Keratinocyte (primary cell): Measurements from ENCODE around the gene MOK. TPM values are rescaled to one million over a fixed set of nuclear protein-coding genes. Genes with fewer than 3 reads are reported as not detected.

Source experiments
- DNase-seq: peaks from one replicate; pipeline ENCODE4 v3.0.0-alpha.2; 2011; ENCODE audit warnings: low read depth, missing footprints, low spot score
- FAIRE-seq: peaks from 2 replicates; lab custom pipeline; 2011; peaks lifted over from hg19 to GRCh38; lab: Jason Lieb, UNC
- H2AFZ ChIP-seq: 2 replicates; pipeline ENCODE4 v1.6.0; 2012; ENCODE audit warnings: low read length, control low read depth, inconsistent platforms; ENCODE audit not compliant: control insufficient read depth
- H3K27ac ChIP-seq: 2 replicates; pipeline ENCODE4 v1.5.1; 2011; ENCODE audit warnings: low read length; ENCODE audit not compliant: control insufficient read depth, insufficient read depth
- H3K27me3 ChIP-seq: 3 replicates; pipeline ENCODE4 v1.6.0; 2011; ENCODE audit warnings: low read length; ENCODE audit not compliant: control insufficient read depth, insufficient read depth; ENCODE audit errors: extremely low read depth
- H3K36me3 ChIP-seq, 2 experiments: 2 replicates in 1 of 2; 3 replicates in 1 of 2; pipeline ENCODE4 v1.5.1; 2011; ENCODE audit warnings: low read length in 2 of 2, mild to moderate bottlenecking in 1 of 2; ENCODE audit not compliant: control insufficient read depth in 2 of 2, insufficient read depth in 2 of 2; ENCODE audit errors: extremely low read depth in 1 of 2
- H3K4me1 ChIP-seq: 3 replicates; pipeline ENCODE4 v1.5.1; 2011; ENCODE audit warnings: low read length; ENCODE audit not compliant: control insufficient read depth, insufficient read depth; ENCODE audit errors: extremely low read depth
- H3K4me2 ChIP-seq: 3 replicates; pipeline ENCODE4 v1.6.0; 2011; ENCODE audit warnings: low read depth, low read length; ENCODE audit not compliant: control insufficient read depth, insufficient read depth; ENCODE audit errors: extremely low read depth
- H3K4me3 ChIP-seq, 3 experiments: fragments of 200-600 bp in 1 of 3; sonication (generic) in 1 of 3; 2 replicates in 2 of 3; 3 replicates in 1 of 3; pipeline ENCODE4 v1.5.1; 2011 to 2016; ENCODE audit warnings: low read length in 3 of 3, mild to moderate bottlenecking in 3 of 3, control low read depth in 2 of 3, inconsistent platforms in 1 of 3, low read depth in 1 of 3, mixed read lengths in 1 of 3, mixed run types in 1 of 3, moderate library complexity in 1 of 3; ENCODE audit not compliant: control insufficient read depth in 2 of 3, insufficient read depth in 2 of 3; ENCODE audit errors: extremely low read depth in 1 of 3
- H3K79me2 ChIP-seq: 2 replicates; pipeline ENCODE4 v1.6.0; 2012; ENCODE audit warnings: low read length; ENCODE audit not compliant: control insufficient read depth, insufficient read depth
- H3K9ac ChIP-seq: 3 replicates; pipeline ENCODE4 v1.6.0; 2011; ENCODE audit warnings: low read length; ENCODE audit not compliant: control insufficient read depth, insufficient read depth; ENCODE audit errors: extremely low read depth
- H3K9me1 ChIP-seq: 3 replicates; pipeline ENCODE4 v1.6.0; 2011; ENCODE audit warnings: low read length; ENCODE audit not compliant: control insufficient read depth, insufficient read depth; ENCODE audit errors: extremely low read depth
- H3K9me3 ChIP-seq: 2 replicates; pipeline ENCODE4 v1.5.1; 2012; ENCODE audit warnings: low read depth, low read length; ENCODE audit not compliant: control insufficient read depth
- H4K20me1 ChIP-seq: 3 replicates; pipeline ENCODE4 v1.6.0; 2011; ENCODE audit warnings: low read length; ENCODE audit not compliant: control insufficient read depth, insufficient read depth; ENCODE audit errors: extremely low read depth
- EZH2 ChIP-seq: IDR thresholded peaks from one replicate; pipeline ENCODE4 v1.6.1; 2012; ENCODE audit warnings: inconsistent platforms, mild to moderate bottlenecking, low read length, moderate library complexity
- dilution Hi-C: fragments of 300-500 bp; cut with MboI; formaldehyde crosslinking; loops from one replicate; pipeline ENCODE4 v1.7.0; 2020; ENCODE audit warnings: low sequenced_read_pairs; ENCODE audit not compliant: extremely low pct_ligation_motif_present
- polyA plus RNA-seq, 5 experiments: library from polyadenylated mRNA; depleted of rRNA in 3 of 5; stranded (reverse) in 3 of 5; stranded (forward) in 1 of 5; unstranded in 1 of 5; fragments of >200 nt; gene quantifications; 1 replicate in 1 of 5; 2 replicates in 3 of 5; 3 replicates in 1 of 5; pipeline versions ENCODE4 v1.2.1 to v1.2.3, GENCODE V29; 2011 to 2012; ENCODE audit warnings: missing spikeins in 2 of 5, low read depth in 1 of 5, low replicate concordance in 1 of 5
- TF ChIP-seq, protein P1 (sequence below), 3 experiments: IDR thresholded peaks in 1 of 3; conservative IDR thresholded peaks in 1 of 3; optimal IDR thresholded peaks in 1 of 3; 2 replicates in 2 of 3; 3 replicates in 1 of 3; pipeline versions ENCODE3 to v1.5.1; 2011; ENCODE audit warnings: low read length in 3 of 3, mild to moderate bottlenecking in 3 of 3, moderate library complexity in 2 of 3, control low read depth in 1 of 3, inconsistent platforms in 1 of 3; ENCODE audit not compliant: insufficient read depth in 2 of 3; ENCODE audit errors: extremely low read depth in 1 of 3

MOK gene
- polyA plus RNA-seq, 1 donor (not counting 4 experiments of a cell fraction or from before 2014, with no cell fraction given), result 38.1 TPM

DNA sequence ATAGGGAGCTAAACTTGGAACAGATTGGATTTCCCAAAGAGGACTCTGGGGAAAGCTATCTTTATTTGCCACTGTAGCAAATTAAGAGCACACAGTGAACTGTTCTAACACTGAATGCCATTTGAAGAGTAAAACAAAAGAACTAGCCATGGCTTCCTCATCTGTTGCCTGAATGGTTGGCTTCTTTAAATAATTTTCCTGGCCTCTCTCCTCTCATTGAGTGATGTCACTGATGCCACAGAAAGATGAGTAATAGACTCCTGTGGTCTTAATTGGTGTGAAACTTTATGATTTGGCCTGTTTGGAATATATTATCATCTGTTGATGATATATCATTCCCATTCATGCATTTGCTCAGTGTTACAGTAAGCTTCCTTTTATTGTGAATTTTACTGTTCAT, 122.8 kb downstream of the MOK start:
- FAIRE-seq, result peak; percentile 44
- dilution Hi-C loops, result no loop called here
- Histone ChIP-seq H3K36me3 (peaks cover 0 to 3% of the 10 kb centered on the region in 2 experiments), H3K79me2 (peaks cover 67% of the 10 kb centered on the region), H3K27me3 (no peaks in the 10 kb centered on the region), H3K9ac (no peak overlapping the region), H3K4me2 (peak overlapping the region; percentile 28), H3K4me3 (no peak overlapping the region), H3K27ac (no peak overlapping the region), H3K4me1 (peaks cover 24% of the 10 kb centered on the region), H4K20me1 (peaks cover 5% of the 10 kb centered on the region), H3K9me3 (no peaks in the 10 kb centered on the region), H2AFZ (no peak overlapping the region), H3K9me1 (peaks cover 6% of the 10 kb centered on the region)
- DNase-seq, result peak; percentile 19
- no peak for TF ChIP-seq EZH2
- TF ChIP-seq, protein P1, sequence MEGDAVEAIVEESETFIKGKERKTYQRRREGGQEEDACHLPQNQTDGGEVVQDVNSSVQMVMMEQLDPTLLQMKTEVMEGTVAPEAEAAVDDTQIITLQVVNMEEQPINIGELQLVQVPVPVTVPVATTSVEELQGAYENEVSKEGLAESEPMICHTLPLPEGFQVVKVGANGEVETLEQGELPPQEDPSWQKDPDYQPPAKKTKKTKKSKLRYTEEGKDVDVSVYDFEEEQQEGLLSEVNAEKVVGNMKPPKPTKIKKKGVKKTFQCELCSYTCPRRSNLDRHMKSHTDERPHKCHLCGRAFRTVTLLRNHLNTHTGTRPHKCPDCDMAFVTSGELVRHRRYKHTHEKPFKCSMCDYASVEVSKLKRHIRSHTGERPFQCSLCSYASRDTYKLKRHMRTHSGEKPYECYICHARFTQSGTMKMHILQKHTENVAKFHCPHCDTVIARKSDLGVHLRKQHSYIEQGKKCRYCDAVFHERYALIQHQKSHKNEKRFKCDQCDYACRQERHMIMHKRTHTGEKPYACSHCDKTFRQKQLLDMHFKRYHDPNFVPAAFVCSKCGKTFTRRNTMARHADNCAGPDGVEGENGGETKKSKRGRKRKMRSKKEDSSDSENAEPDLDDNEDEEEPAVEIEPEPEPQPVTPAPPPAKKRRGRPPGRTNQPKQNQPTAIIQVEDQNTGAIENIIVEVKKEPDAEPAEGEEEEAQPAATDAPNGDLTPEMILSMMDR (optimal IDR thresholded peaks at IDR 0.05 in 1 of 3, IDR thresholded peaks at IDR 0.05 in 1 of 3, conservative IDR thresholded peaks at IDR 0.05 in 1 of 3; ENCODE audit: extremely low read depth in 1 of 3, insufficient read depth in 2 of 3, low read length in 3 of 3), result no peak

DNA sequence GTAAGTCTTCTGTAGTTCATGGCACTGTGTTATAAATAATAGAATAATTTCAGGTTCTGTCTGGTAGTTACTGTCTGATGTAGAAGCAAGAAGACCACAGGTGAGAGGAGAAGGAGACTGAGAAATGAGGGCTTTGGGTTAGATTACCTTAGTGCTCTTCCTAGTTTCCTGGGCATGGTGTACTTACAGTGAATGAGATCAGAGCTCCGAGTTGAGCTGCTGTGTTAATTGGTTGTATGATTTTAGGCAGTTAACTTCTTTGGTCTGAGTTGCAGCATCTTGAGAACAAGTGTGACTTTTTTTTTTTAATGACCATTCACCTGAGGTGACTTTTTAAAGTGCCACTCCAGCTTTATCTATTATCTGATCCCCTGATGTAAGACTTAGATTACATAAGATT, 123.8 kb downstream of the MOK start:
- Histone ChIP-seq H3K4me2 (no peak overlapping the region), H3K79me2 (peaks cover 72% of the 10 kb centered on the region), H3K9me1 (peaks cover 5% of the 10 kb centered on the region), H3K4me3 (no peak overlapping the region), H2AFZ (no peak overlapping the region), H3K36me3 (peaks cover 0 to 3% of the 10 kb centered on the region in 2 experiments), H3K9me3 (no peaks in the 10 kb centered on the region), H3K27me3 (no peaks in the 10 kb centered on the region), H3K9ac (no peak overlapping the region), H3K27ac (no peak overlapping the region), H4K20me1 (peaks cover 5% of the 10 kb centered on the region), H3K4me1 (peaks cover 14% of the 10 kb centered on the region)
- dilution Hi-C loops, result no loop called here
- no peak for FAIRE-seq
- TF ChIP-seq, protein P1 (optimal IDR thresholded peaks at IDR 0.05 in 1 of 3, IDR thresholded peaks at IDR 0.05 in 1 of 3, conservative IDR thresholded peaks at IDR 0.05 in 1 of 3; ENCODE audit: extremely low read depth in 1 of 3, insufficient read depth in 2 of 3, low read length in 3 of 3), result no peak
- TF ChIP-seq EZH2, result no peak
- no peak for DNase-seq
